ENCODE results near the gene VRK3.
A peak's percentile ranks its signal among the peaks of the same experiment; 100 is the strongest.

Gene VRK3

DNA sequence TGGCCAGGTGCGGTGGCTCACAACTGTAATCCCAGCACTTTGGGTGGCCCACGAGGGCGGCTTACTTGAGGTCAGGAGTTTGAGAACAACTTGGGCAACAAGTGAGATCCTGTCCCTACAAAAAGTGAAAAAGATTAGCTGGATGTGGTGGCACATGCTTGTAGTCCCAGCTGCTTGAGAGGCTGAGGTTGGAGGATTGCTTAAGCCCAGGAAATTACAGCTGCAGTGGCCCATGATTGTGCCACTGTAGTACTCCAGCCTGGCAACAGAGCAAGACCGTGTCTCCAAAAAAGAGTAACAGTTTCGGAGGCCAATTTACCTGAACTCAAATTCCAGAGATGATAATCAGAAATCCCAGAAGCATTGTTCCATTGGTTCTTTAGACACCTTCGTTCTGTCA lies 5.1 kb upstream of the VRK3 start:
- no peak for DNase-seq

DNA sequence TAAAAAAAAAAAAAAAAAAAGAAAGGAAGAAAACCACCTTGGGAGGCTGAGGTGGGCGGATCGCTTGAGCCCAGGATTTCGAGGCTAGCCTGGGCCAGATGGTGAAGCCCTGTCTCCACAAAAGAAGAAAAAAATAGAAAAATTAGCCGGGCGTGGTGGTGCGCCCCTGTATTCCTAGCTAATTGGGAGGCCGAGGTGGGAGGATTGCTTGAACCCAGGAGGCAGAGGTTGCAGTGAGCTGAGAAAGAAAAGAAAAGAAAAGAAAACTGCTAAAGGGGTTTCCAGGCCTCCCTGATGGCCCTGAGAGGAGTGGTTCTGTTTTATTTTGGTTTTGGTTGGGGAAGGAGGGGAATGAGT lies 1.4 kb upstream of the VRK3 start:
- DNase-seq: no peak

DNA sequence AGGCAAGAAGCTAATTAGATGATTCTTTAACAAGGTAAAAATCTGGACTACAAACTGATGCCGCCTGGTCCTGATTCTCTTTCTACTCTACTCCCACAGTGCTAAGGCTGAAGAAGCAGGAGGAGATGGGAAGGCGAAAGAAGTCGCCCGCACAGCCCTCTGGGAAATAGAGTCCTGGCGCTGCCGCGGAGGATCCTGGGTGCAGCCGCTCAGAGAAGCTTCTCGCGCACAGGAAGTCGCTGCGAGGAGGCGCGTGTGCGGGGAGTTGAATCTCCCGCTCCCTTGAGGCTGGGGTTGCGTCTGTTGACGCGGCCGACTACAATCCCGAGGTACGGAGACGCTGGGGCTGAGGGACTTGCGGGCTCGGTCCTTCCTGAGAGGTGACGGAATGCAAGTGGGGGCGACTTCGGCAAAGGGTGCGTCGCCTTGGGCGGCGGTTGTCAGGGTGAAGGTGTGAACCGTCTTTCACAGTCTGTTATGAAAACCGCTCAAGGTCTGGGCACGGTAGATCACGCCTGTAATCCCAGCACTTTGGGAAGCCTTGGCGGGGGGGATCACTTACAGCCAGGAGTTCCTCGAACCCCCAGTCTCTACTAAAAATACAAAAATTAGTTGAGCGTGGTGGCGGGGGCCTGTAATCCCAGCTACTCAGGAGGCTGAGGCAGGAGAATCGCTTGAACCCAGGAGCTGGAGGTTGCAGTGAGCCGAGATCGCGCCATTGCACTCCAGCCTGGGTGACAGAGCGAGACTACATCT lies 800 bp upstream of the VRK3 start, which contains the start of gene ZNF473:
Gene ZNF473, plus strand, starts transcription at position 212 of the 756 bp plus-strand sequence. CDS start 5,078 bp downstream, outside the sequence.
- DNase-seq: peak; percentile 91

- no peak for DNase-seq
These were observed 502 bp downstream of the VRK3 start for GRCh38 chr19:50024719-50025021.

GRCh38 chr19:50022823-50023222 lies 2.3 kb downstream of the VRK3 start:
- no peak for DNase-seq

DNA sequence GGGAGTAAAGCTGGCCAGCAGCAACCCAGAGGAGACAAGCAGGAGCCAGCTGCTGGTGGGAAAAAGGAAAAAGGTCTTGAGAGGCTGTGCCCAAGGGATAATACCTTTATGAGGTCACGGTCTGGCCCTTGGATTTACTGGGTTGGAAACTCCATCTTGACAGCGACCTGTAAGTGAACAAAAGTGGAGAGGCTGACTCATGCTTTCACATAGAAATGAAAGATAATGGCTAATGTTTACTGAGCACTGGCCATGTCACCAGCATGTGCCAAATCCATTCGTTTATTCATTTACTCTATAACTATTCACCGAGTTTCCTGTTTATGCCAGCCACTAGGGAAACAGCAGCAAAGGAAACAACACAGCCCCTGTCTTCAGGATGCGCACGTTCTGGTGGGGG lies 4.7 kb downstream of the VRK3 start:
- DNase-seq: no peak

DNA sequence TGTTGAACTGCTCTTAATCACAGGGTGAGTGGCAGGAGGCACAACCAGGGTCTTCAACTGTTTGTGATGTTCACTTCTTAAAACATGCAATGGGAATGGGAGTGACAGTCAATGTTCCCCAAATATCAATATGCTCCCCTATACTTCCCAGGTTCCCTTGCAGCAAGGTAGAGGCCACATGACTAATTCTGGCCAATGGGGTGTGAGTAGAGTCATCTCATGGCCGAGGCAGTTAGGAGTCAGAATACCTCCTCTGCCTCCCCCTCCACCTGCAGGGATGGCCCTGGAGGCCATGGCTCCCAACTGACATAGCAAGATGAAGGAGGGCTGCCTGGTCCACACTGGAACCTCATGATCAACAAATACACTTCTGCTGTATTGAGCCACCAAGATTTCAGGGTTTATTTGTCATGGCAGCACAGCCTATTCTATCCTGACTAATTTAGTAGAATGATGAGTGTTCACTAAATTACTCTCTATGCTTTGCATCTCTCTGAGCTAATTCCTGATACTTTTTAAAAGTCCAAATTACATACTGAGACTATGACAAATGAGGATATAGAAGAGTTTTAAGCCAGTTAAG lies 8.9 kb downstream of the VRK3 start:
- no peak for DNase-seq

GRCh38 chr19:50008532-50008931 lies 16.6 kb downstream of the VRK3 start:
- no peak for DNase-seq

GRCh38 chr19:50007947-50008346 lies 17.2 kb downstream of the VRK3 start:
- DNase-seq: no peak

- DNase-seq: no peak
These were observed 18.0 kb downstream of the VRK3 start for GRCh38 chr19:50007170-50007569.

DNA sequence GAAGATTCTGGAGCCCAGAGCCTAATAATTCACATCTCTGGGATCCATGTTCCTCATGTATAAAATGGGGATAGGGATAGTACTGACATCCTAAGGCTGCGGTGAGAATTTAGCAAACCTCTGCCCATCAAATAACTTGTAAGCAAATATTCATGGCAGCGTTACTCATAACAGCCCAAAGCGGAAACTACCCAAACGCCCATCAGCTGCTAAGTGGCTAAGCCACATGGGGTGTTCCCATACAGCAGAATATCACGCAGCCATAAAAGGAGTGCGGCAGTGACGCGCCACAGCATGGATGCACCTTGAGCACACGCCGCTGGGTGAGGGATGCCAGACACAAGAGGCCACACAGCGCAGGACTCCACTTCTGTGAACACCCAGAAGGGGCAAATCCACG lies 19.7 kb downstream of the VRK3 start:
- DNase-seq: no peak

DNA sequence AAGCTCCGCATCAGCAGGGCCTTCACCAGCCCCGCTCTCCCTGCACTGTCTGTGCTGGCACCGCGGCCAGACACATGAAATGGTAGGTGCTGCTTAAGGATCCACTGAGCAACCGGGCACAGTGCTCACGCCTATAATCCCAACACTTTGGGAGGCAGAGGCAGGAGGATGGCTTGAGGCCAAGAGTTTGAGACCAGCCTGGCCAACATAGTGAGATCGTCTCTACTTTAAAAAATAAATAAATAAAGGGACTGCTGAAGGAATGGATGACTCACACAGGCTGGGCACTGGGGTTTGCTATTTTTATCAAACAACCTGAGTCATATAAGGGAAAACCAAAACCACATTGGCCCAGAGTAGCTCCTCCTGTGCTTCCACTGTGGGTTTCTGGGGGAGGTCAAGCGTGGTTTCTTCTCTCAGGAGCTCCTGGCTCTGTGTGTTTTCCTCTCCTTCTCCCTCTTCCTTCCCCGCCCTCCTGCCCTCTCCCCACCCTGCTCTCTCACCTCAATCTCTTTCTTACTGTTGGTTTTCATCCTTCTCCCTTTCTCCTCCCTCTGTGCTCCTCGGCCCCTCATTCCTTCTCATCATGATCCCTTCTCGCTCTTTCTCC lies 21.3 kb downstream of the VRK3 start:
- DNase-seq: no peak

DNA sequence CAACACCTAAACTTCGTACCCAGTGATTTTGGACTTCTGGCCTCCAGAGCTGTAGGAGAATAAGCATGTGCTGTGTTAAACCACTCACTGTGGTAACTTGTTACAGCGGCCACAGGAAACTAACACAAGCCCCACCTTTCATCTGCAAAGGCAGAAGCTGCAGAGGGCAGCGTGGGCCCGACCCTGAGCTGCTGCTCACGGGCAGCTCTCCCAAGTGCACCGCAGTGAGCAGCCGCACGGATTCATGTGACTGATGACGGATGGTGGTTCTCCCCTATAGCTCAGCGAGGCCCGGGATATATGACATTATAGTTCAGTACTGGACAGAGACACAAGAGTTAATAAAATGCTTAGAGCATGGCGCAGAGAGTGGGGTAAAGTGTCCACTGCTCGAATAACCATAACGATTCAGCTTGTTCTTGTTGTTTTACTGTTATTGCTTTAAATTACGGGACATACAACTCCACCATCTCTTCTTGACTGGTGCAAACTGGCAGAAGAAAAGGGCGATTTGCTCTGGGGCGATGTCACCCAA lies 21.9 kb downstream of the VRK3 start:
- no peak for DNase-seq

- no peak for DNase-seq
These were observed 22.7 kb downstream of the VRK3 start for GRCh38 chr19:50002386-50002960.

- no peak for DNase-seq
These were observed 23.4 kb downstream of the VRK3 start for GRCh38 chr19:50001775-50002174.

- DNase-seq: no peak
These were observed 24.2 kb downstream of the VRK3 start for GRCh38 chr19:50000841-50001557.

- DNase-seq: no peak
These were observed 24.9 kb downstream of the VRK3 start for GRCh38 chr19:50000038-50000840.

GRCh38 chr19:49999371-50000010 lies 25.7 kb downstream of the VRK3 start:
- DNase-seq: no peak

DNA sequence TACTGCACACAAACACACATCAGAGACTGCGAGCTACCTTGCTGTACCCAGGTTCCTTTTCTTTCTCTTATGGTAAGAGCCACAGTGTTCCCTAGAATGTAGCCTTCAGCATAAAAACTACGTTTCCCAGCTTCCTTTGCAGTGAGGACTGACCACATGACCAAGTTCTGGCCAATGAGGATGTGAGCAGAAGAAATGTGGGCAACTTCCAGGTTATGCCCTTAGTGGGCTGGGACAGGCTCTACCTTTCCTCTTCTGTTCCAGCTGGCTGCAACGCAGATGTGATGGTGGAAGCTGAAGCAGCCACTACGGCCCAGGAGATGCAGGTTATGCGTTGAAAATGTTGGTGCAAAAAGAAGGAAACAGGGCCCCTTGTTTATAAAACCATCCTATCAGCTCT lies 27.5 kb downstream of the VRK3 start:
- no peak for DNase-seq

DNA sequence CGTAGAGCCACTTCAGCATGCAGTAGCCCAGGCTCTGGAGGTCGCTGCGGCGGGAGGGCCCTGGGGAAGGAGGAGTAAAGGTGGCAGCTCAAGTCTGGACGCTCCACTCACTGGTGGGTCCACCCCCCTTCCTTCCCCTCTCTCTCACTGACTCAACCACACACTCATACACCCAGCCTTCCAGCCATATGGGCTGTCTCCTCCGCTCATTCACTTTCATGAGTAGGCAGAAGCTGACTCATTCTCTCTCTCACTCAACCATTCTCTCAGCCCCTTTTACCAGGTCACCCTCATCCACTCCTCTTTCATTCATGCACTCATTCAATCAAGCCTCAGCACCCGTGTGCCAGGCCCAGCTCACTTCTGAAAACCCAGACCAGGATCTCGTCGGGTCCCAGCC lies 36.7 kb downstream of the VRK3 start:
- no peak for DNase-seq

DNA sequence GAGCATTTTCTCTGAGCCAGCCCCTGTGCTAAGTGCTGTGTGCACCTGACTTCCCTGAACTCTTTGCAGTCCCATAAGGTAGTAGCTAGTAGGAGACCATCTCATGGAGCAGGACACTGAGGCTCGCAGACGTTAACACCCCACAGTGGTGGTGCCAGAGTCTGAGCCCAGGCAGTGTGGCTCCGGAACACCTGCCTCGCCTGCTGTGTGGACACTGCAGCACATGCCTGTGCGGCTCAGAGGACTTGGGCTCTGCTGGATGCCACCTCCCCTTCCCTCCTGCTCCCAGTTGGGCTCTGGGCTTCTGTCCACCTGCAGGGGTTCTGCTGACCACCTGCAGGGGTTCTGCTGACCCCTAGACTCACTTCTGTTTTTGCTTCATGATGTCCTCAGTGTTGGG lies 37.2 kb downstream of the VRK3 start:
- DNase-seq: no peak

DNA sequence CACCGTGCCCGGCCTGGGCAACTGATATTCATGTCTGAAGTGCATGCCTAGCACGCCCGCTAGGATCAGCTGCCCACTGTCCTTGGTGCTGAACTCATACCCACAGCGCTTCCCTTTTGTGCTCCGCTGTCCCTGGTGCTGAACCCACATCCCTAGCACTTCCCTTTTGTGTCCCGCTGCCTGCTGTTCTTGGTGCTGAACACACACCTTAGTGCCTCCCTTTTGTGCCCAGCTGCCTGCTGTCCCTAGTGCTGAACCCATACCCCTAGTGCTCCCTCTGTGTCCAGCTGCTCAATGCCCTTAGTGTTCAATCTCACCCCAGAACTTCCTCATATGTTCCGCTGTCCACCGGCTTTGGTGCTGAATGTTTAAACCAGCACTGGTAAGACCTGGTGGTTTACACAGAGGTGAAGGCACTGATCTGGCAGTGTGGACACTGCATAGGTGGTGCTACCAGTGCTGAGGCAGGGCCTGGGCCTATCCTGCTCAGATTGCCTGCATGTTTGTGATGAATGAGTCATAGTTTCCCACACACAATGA lies 37.9 kb downstream of the VRK3 start:
- DNase-seq: peak; percentile 70
